GM10847 (cell line): Measurements from ENCODE around the gene GNAQ.

Experiments
- POLR2A ChIP-seq: IDR thresholded peaks from 2 replicates; pipeline ENCODE4 v1.6.1; 2011; ENCODE audit not compliant: insufficient read length; ENCODE audit errors: extremely low read depth

Gene GNAQ

DNA sequence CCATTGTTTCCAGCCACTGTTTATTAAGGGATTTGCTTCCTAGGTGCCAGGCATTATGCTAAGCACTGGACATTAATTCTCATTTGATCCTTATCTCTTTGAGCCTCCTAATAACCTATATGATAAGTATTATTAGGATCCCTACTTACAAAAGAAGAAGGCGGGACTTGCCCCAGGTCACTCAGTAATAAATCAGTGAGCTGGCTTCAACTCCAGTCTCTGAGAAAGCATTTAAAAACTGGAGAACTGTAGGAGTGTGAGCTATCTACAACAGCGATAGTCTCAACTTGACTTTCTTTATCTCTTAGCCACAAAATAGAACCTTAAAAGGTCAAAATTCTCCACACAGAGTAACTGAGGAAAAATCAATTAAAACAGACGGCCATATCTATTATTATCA lies 155.0 kb downstream of the GNAQ start:
- no peak for TF ChIP-seq POLR2A

GRCh38 chr9:77876091-77876490 lies 155.5 kb downstream of the GNAQ start:
- TF ChIP-seq POLR2A, result no peak

DNA sequence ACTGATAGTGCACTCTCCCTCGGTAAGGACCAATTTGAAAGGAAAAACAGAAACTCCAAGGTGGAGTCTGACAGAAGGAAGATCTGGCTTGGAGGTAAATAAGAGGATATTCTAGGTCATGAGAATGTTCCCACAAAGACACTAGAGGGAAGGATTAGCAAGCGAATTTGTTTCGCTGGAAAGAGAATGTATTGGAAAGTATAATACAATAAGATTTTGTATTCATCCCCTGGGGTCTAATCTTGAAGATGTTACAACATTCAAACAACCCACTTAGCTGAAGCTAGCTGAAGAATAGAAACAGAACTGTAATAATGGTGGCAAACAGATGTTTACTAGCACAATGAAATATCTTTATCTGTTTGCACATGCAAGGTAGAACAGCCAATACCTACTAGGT lies 158.7 kb downstream of the GNAQ start:
- TF ChIP-seq POLR2A, result no peak

GRCh38 chr9:77872177-77872576 lies 159.4 kb downstream of the GNAQ start:
- TF ChIP-seq POLR2A, result no peak

- no peak for TF ChIP-seq POLR2A
Observed at GRCh38 chr9:77871483-77871882, 160.1 kb downstream of the GNAQ start.

DNA sequence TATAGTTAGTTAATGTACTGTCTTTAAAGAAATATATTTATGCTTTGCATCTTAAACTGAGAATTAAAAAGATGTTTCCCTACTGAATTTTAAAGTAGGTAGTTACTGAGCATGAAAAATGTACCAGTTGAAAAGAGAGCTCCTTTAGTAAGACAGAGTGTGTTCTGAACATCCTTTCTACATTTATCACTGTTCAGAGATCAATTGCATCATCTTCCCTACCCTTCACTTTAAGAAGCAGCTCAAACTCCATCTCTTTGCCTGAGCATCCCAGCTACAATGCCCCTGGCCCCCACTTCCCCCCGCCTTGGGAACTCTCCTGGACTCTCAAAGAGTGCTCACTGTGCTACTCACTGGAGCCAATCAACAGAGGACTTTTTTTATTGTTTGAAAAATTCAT lies 164.7 kb downstream of the GNAQ start:
- no peak for TF ChIP-seq POLR2A

- no peak for TF ChIP-seq POLR2A
Observed at GRCh38 chr9:77865385-77866047, 166.1 kb downstream of the GNAQ start.

- no peak for TF ChIP-seq POLR2A
Observed at GRCh38 chr9:77864211-77864889, 167.3 kb downstream of the GNAQ start.

- TF ChIP-seq POLR2A, result no peak
Observed at GRCh38 chr9:77857513-77858259, 173.9 kb downstream of the GNAQ start.

- no peak for TF ChIP-seq POLR2A
Observed at GRCh38 chr9:77856615-77857014, 175.0 kb downstream of the GNAQ start.

DNA sequence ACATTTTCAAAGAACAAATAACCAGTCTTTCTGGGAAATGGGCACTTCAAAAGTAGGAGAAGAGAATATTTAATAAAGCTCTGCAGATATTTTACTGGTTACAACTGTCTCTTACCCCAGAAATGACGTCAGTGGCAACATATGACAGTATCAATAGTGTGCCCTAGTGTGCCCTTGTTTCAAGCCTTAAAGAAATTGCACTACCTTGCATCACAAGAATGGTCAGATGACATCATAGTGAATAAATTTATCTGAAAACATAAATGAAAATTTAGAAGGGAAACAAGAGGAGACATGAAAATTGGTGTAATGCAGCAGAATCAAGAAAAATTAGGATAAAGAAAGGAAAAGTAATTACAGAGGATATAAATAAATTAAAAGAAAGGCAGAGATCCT lies 176.7 kb downstream of the GNAQ start:
- no peak for TF ChIP-seq POLR2A

DNA sequence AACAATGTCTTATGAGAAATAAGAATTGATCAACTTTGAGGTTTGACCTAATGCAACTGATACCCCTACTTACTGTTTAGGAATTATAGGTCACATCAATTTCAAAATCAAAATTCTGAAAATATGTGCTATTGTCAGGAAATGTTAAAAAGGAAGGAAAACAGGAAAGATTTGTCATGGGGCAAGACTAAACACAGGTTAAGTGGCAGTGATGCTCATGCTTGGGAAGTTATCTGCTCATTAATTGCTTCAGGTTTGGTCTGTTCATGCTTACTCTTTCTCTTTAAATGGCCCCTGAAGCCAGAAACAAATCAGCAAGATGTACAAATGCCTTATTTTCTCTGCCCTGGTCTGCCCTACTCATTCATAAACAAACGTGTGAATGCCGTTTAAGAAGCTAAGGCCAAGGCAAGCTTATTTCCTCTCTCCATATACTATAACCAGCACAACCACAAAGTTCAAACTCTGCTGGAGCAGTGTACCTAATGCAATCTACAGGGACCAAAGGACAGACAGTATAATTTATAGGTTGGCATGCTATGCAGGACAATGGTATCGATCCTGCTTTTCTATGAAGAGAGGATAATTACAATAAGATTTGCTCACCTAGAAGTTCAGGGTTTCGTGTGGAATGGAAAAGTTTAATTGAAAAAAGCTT lies 177.2 kb downstream of the GNAQ start:
- TF ChIP-seq POLR2A, result no peak

GRCh38 chr9:77853716-77854115 lies 177.9 kb downstream of the GNAQ start:
- TF ChIP-seq POLR2A, result no peak

- no peak for TF ChIP-seq POLR2A
Observed at GRCh38 chr9:77851882-77852595, 179.6 kb downstream of the GNAQ start.

DNA sequence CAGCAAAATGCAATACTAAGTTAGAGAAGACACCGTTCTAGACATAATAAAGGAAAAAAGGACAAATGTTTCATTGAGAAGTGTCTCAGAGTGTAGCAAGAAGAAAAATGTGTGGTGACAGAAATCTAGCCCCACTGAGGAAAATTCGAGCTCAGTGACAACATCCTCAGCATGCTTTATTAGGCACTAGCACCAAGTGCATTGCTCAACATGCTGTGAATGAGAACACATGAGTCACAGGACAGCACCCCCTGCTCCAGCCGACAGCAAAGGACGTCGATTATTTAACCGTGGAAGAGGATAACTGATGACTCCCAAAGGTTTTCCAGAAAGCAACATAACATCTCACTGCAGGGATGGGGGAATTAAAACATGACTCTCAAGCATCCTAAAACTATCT lies 182.7 kb downstream of the GNAQ start:
- TF ChIP-seq POLR2A, result no peak

- TF ChIP-seq POLR2A, result no peak
Observed at GRCh38 chr9:77848404-77848803, 183.2 kb downstream of the GNAQ start.

DNA sequence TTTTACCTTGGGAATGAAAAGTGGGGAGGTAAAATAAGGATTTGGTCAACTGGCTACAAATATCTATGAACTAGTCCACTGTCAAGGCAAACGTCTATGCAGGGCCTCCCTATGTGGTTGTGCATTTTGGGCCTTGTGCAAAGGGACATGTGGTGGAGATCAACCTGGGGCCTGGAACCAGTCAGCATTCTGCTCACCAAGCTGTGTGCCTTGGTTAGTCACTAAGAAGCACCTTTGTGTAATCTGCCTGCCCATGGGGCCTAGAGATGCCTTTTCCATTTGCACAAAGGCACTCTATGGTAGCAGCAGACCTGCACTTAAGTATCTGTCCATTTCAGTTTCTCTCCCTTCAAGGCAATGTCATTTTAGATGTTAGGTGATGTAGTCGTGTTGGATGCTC lies 184.0 kb downstream of the GNAQ start:
- TF ChIP-seq POLR2A, result no peak
